ENCODE measurements around the gene SYNGR2. TPM values are rescaled to one million over a fixed set of nuclear protein-coding genes. Genes with fewer than 3 reads are reported as not detected.

SYNGR2 gene
- total and polyA plus RNA-seq, 9 of the 15 experiments (the other 6 are each of a cell fraction or from before 2014, with no cell fraction given): 1.4 to 173 (median 87.8) TPM

- no peak for TF ChIP-seq CEBPZ (IDR thresholded peaks at IDR 0.05; ENCODE audit: borderline replicate concordance, low read depth, low read length)
- no peak for TF ChIP-seq STAG1 (CRISPR knock-in tag; IDR thresholded peaks at IDR 0.05; ENCODE audit: borderline replicate concordance)
- peak; percentile 44 for TF ChIP-seq FIP1L1 (IDR thresholded peaks at IDR 0.05; ENCODE audit: low read depth, low read length, poor library complexity, severe bottlenecking)
- no peak for TF ChIP-seq DIDO1 (tag; IDR thresholded peaks at IDR 0.05; ENCODE audit: low read depth)
- no peak; the same call in 1 of the 2 replicates for TF ChIP-seq NFRKB (IDR thresholded peaks at IDR 0.05; ENCODE audit: low read depth)
- TF ChIP-seq ZNF561 (CRISPR knock-in tag; conservative IDR thresholded peaks at IDR 0.05): no peak
- no peak for TF ChIP-seq BACH1 (tag; IDR thresholded peaks at IDR 0.05)
- no peak for TF ChIP-seq ZNF3 (CRISPR knock-in tag; IDR thresholded peaks at IDR 0.05)
- no peak for TF ChIP-seq NFYB (IDR thresholded peaks at IDR 0.05; ENCODE audit: extremely low read depth, insufficient read length)
- peak; percentile 78 for TF ChIP-seq GABPA (tag; conservative IDR thresholded peaks at IDR 0.05; ENCODE audit: low read depth)
- peak; percentile 75 for TF ChIP-seq NEUROD1 (IDR thresholded peaks at IDR 0.05; ENCODE audit: borderline replicate concordance, low read depth, low read length, partially characterized antibody)
- TF ChIP-seq ZBTB40 (IDR thresholded peaks at IDR 0.05): peak; percentile 48; the same call in 1 of the 2 replicates
- TF ChIP-seq ZBTB40 (CRISPR knock-in tag; IDR thresholded peaks at IDR 0.05): no peak
These were observed 39.6 kb upstream of the SYNGR2 start, which contains the start of gene TMC6 (continued) for GRCh38 chr17:78128551-78129350.

Measured in K562 (cell line).